H1 (cell line): ENCODE measurements around the gene ZMYND15. TPM values are rescaled to one million over a fixed set of nuclear protein-coding genes. Genes with fewer than 3 reads are reported as not detected.

ENCODE experiments used
- CTCF ChIA-PET: fragments of 300-600 bp; sonication (Branson Sonifier 250); formaldehyde crosslinking; loops from one replicate; lab custom pipeline; 2021; ENCODE audit not compliant: partially characterized antibody; lab: Charles Lee
- POLR2A ChIA-PET: fragments of 300-600 bp; sonication (Branson Sonifier 250); formaldehyde crosslinking; loops from one replicate; lab custom pipeline; 2021; ENCODE audit warnings: inconsistent platforms; ENCODE audit not compliant: partially characterized antibody; lab: Charles Lee
- DNase-seq, 2 experiments: peaks; one replicate each; pipeline versions ENCODE4 v3.0.0 to v3.0.0-alpha.2; 2010 to 2022; ENCODE audit warnings: low spot score in 2 of 2, low read depth in 1 of 2, mixed read lengths in 1 of 2
- FAIRE-seq: peaks from 2 replicates; lab custom pipeline; 2011; peaks lifted over from hg19 to GRCh38; lab: Jason Lieb, UNC
- H2AFZ ChIP-seq: 2 replicates; pipeline ENCODE4 v1.8.1; 2012; ENCODE audit warnings: low read length, inconsistent platforms
- H2AK5ac ChIP-seq: 2 replicates; pipeline ENCODE4 v1.6.1; 2013; ENCODE audit warnings: low read depth, low read length
- H2BK120ac ChIP-seq: replicated peaks from 2 replicates; pipeline ENCODE3; 2013; ENCODE audit warnings: low read depth, low read length, inconsistent platforms
- H2BK12ac ChIP-seq: 2 replicates; pipeline ENCODE4 v1.6.1; 2013; ENCODE audit warnings: low read depth, low read length
- H2BK15ac ChIP-seq: 2 replicates; pipeline ENCODE4 v1.6.1; 2013; ENCODE audit warnings: low read length
- H2BK20ac ChIP-seq: 2 replicates; pipeline ENCODE4 v1.6.1; 2013; ENCODE audit warnings: low read length
- H2BK5ac ChIP-seq: 2 replicates; pipeline ENCODE4 v1.6.1; 2013; ENCODE audit warnings: low read depth, low read length
- H3K14ac ChIP-seq: 2 replicates; pipeline ENCODE4 v1.6.1; 2013; ENCODE audit warnings: inconsistent platforms; ENCODE audit not compliant: insufficient read length
- H3K18ac ChIP-seq: 2 replicates; pipeline ENCODE4 v1.6.1; 2013; ENCODE audit warnings: low read length; ENCODE audit errors: extremely low read depth
- H3K23ac ChIP-seq: 2 replicates; pipeline ENCODE4 v1.6.1; 2013; ENCODE audit warnings: inconsistent platforms; ENCODE audit not compliant: insufficient read length
- H3K23me2 ChIP-seq: 2 replicates; pipeline ENCODE4 v1.6.1; 2013; ENCODE audit warnings: low read depth, low read length
- H3K27ac ChIP-seq: 2 replicates; pipeline ENCODE4 v1.6.1; 2011; ENCODE audit warnings: low read depth, low read length, inconsistent platforms
- H3K27me3 ChIP-seq, 4 experiments: replicated peaks in 1 of 4; 1 replicate in 1 of 4; 2 replicates in 3 of 4; pipeline versions ENCODE4 v1.6.1 to v1.8.1; 2011 to 2013; ENCODE audit warnings: low read length in 3 of 4, mild to moderate bottlenecking in 3 of 4, inconsistent platforms in 2 of 4, mixed read lengths in 2 of 4, moderate library complexity in 1 of 4; ENCODE audit not compliant: control insufficient read depth in 3 of 4, insufficient read depth in 3 of 4; ENCODE audit errors: extremely low read depth in 1 of 4
- H3K36me3 ChIP-seq, 4 experiments: 2 replicates each; pipeline versions ENCODE4 v1.6.1 to v1.8.1; 2011 to 2013; ENCODE audit warnings: mild to moderate bottlenecking in 4 of 4, low read length in 3 of 4, moderate library complexity in 2 of 4, control low read depth in 1 of 4, inconsistent platforms in 1 of 4; ENCODE audit not compliant: insufficient read depth in 4 of 4, control insufficient read depth in 2 of 4
- H3K4ac ChIP-seq: replicated peaks from 2 replicates; pipeline ENCODE3; 2013; ENCODE audit warnings: low read length, low read depth, mixed read lengths, inconsistent platforms; ENCODE audit not compliant: insufficient read length
- H3K4me1 ChIP-seq, 4 experiments: replicated peaks in 1 of 4; 1 replicate in 1 of 4; 2 replicates in 3 of 4; pipeline versions ENCODE4 v1.6.1 to v1.8.1; 2011 to 2013; ENCODE audit warnings: low read length in 3 of 4, inconsistent platforms in 2 of 4, mixed read lengths in 1 of 4; ENCODE audit not compliant: insufficient read depth in 4 of 4, control insufficient read depth in 3 of 4
- H3K4me2 ChIP-seq, 2 experiments: 2 replicates each; pipeline versions ENCODE4 v1.6.1 to v1.8.1; 2011 to 2013; ENCODE audit warnings: low read depth in 2 of 2, low read length in 2 of 2, control low read depth in 1 of 2, inconsistent platforms in 1 of 2, mild to moderate bottlenecking in 1 of 2; ENCODE audit not compliant: insufficient read depth in 1 of 2
- H3K4me3 ChIP-seq, 4 experiments: fragments of 200-600, 300-600 bp in 1 of 4; sonication (generic), shearing (Covaris generic), sonication (Bioruptor Twin) in 1 of 4; 2 replicates each; pipeline versions ENCODE4 v1.5.1 to v1.8.1; 2011 to 2016; ENCODE audit warnings: low read length in 4 of 4, low read depth in 3 of 4, control low read depth in 2 of 4, inconsistent platforms in 2 of 4, mild to moderate bottlenecking in 2 of 4, mixed read lengths in 1 of 4, moderate library complexity in 1 of 4; ENCODE audit not compliant: insufficient read depth in 2 of 4; ENCODE audit errors: extremely low read depth in 1 of 4
- H3K56ac ChIP-seq: replicated peaks from 2 replicates; pipeline ENCODE3; 2013; ENCODE audit warnings: low read depth, mild to moderate bottlenecking, mixed read lengths, low read length, inconsistent platforms; ENCODE audit not compliant: insufficient read length
- H3K79me1 ChIP-seq: 2 replicates; pipeline ENCODE4 v1.6.1; 2013; ENCODE audit warnings: low read depth, low read length, control low read depth
- H3K79me2 ChIP-seq, 2 experiments: 2 replicates each; pipeline versions ENCODE4 v1.6.1 to v1.8.1; 2012 to 2013; ENCODE audit warnings: low read length in 2 of 2, mild to moderate bottlenecking in 2 of 2, inconsistent platforms in 1 of 2; ENCODE audit not compliant: insufficient read depth in 2 of 2, control insufficient read depth in 1 of 2
- H3K9ac ChIP-seq, 4 experiments: replicated peaks in 1 of 4; 1 replicate in 1 of 4; 2 replicates in 3 of 4; pipeline versions ENCODE4 v1.6.1 to v1.8.1; 2011 to 2013; ENCODE audit warnings: low read depth in 3 of 4, low read length in 3 of 4, control low read depth in 2 of 4, mild to moderate bottlenecking in 2 of 4, moderate library complexity in 2 of 4, inconsistent platforms in 1 of 4; ENCODE audit errors: extremely low read depth in 1 of 4
- H3K9me3 ChIP-seq, 2 experiments: 2 replicates each; pipeline versions ENCODE4 v1.6.1 to v1.8.1; 2012 to 2013; ENCODE audit warnings: mild to moderate bottlenecking in 2 of 2, moderate library complexity in 2 of 2, control low read depth in 1 of 2, inconsistent platforms in 1 of 2, low read depth in 1 of 2, low read length in 1 of 2, mixed read lengths in 1 of 2; ENCODE audit not compliant: insufficient read depth in 2 of 2
- H4K20me1 ChIP-seq, 2 experiments: replicated peaks in 1 of 2; 2 replicates each; pipeline versions ENCODE3 to v1.8.1; 2011 to 2013; ENCODE audit warnings: inconsistent platforms in 2 of 2, low read length in 2 of 2, mild to moderate bottlenecking in 1 of 2; ENCODE audit not compliant: insufficient read depth in 2 of 2, control insufficient read depth in 1 of 2
- H4K5ac ChIP-seq: 2 replicates; pipeline ENCODE4 v1.6.1; 2013; ENCODE audit warnings: low read length, low read depth, mixed read lengths, inconsistent platforms; ENCODE audit not compliant: insufficient read length
- H4K8ac ChIP-seq: 2 replicates; pipeline ENCODE4 v1.8.0; 2013; ENCODE audit warnings: mild to moderate bottlenecking, moderate library complexity, low read length, inconsistent platforms; ENCODE audit not compliant: insufficient read depth; ENCODE audit errors: extremely low read depth
- H4K91ac ChIP-seq: replicated peaks from 2 replicates; pipeline ENCODE3; 2013; ENCODE audit warnings: low read length, mixed read lengths, inconsistent platforms; ENCODE audit not compliant: insufficient read length
- HDAC2 ChIP-seq, 2 experiments: fragments of 300-600 bp in 1 of 2; sonication (generic) in 1 of 2; IDR thresholded peaks; 2 replicates each; pipeline ENCODE4 v1.6.1; 2011 to 2012; ENCODE audit warnings: low read depth in 2 of 2, low read length in 2 of 2, mild to moderate bottlenecking in 2 of 2, moderate library complexity in 2 of 2, borderline replicate concordance in 1 of 2, inconsistent platforms in 1 of 2
- SIN3A ChIP-seq, 2 experiments: IDR thresholded peaks in 1 of 2; conservative IDR thresholded peaks in 1 of 2; 2 replicates each; pipeline ENCODE4 v1.6.1; 2011 to 2012; ENCODE audit warnings: low read length in 2 of 2, improper control_type of control experiment in 1 of 2, low read depth in 1 of 2, mild to moderate bottlenecking in 1 of 2
- SP1 ChIP-seq: IDR thresholded peaks from 2 replicates; pipeline ENCODE4 v1.6.1; 2011; ENCODE audit warnings: low read depth, low read length
- whole genome bisulfite sequencing, 2 experiments: shearing (Covaris generic) in 1 of 2; methylation state at CpG; one replicate each; pipeline versions ENCODE4 v1.1.6 to v1.1.7; 2013 to 2015; ENCODE audit warnings: low lambda C conversion rate in 2 of 2, mixed read lengths in 2 of 2, inconsistent platforms in 1 of 2, low coverage in 1 of 2, missing lambda C conversion rate in 1 of 2; ENCODE audit not compliant: insufficient replicate concordance in 2 of 2, insufficient coverage in 1 of 2, insufficient read length in 1 of 2; ENCODE audit errors: extremely low coverage in 1 of 2, missing lambda C conversion rate in 1 of 2; 5-methylcytosine and 5-hydroxymethylcytosine counted together
- polyA plus RNA-seq, 7 experiments: library from polyadenylated mRNA; depleted of rRNA in 3 of 7; stranded (reverse) in 5 of 7; unstranded in 2 of 7; fragments of >200 nt in 5 of 7; fragments of 200-250 nt in 2 of 7; gene quantifications; 1 replicate in 5 of 7; 2 replicates in 1 of 7; 4 replicates in 1 of 7; pipeline versions ENCODE4 v1.2.1 to v1.2.3, GENCODE V29; 2011 to 2013; ENCODE audit warnings: missing spikeins in 2 of 7, mixed read lengths in 2 of 7
- total RNA-seq: library from RNA; stranded (reverse); fragmentation: NEBNext Ultra II Directional; extraction: Animal tissue kit (Norgen Biotek cat#: 25700); gene quantifications from 2 replicates; pipeline ENCODE4 v1.2.1, GENCODE V29; 2021

ZMYND15 gene
- total and polyA plus RNA-seq, 2 of the 8 experiments (the other 6 are each of a cell fraction or from before 2014, with no cell fraction given): 0.53 to 0.58 TPM

- Histone ChIP-seq H2BK15ac (no peak overlapping the region), H2AFZ (no peak overlapping the region), H4K20me1 (peaks cover 4 to 9% of the 10 kb centered on the region in 2 experiments), H2BK120ac (no peak overlapping the region), H3K56ac (no peak overlapping the region), H4K5ac (no peak overlapping the region), H2BK5ac (no peak overlapping the region; the same call in 1 of the 2 replicates), H3K23me2 (peaks cover 11% of the 10 kb centered on the region), H2AK5ac (no peak overlapping the region), H3K4ac (no peak overlapping the region), H3K36me3 (no peaks in the 10 kb centered on the region), H3K79me2 (peaks cover 21 to 28% of the 10 kb centered on the region in 2 experiments), H3K27me3 (no peaks in the 10 kb centered on the region), H3K79me1 (peaks cover 4% of the 10 kb centered on the region; the same call in 1 of the 2 replicates), H2BK20ac (0 out of 2 replicates have a peak overlapping the region, but pooled peaks have one; percentile 28), H3K4me1 (peaks cover under 1 to 20% (median 10%) of the 10 kb centered on the region in 4 experiments), H3K27ac (no peak overlapping the region), H3K9me3 (0 out of 4 replicates have a peak, but pooled peaks cover 0 to 3% of the 10 kb centered on the region in 2 experiments), H3K23ac (no peak overlapping the region), H3K18ac (peak overlapping the region; percentile 66), H4K91ac (no peak overlapping the region), H3K14ac (no peak overlapping the region), H3K4me2 (peak overlapping the region; percentile 27 to 34; a peak in 3 of 4 replicates), H2BK12ac (peak overlapping the region; percentile 62; the same call in 1 of the 2 replicates), H3K4me3 (peak overlapping the region in 1 of 4 experiments; percentile 6; a peak in 1 of 8 replicates), H4K8ac (no peak overlapping the region), H3K9ac (no peak overlapping the region)
- CTCF ChIA-PET: interaction anchor here (0.7 to 1.4 kb wide), 2 partner anchors 80 to 140 kb away, joined by 3 to 5 read pairs; partner anchors contain the start of gene VMO1
- POLR2A ChIA-PET: interaction anchor here (0.7 to 1.5 kb wide), 6 partner anchors 22 to 83 kb away, joined by 3 to 5 read pairs (median 3); partner anchors contain the start of genes ALOX15 and GLTPD2
- FAIRE-seq (peak; percentile 88), DNase-seq (no peak)
- WGBS, 2 experiments: 52% methylated on average over 7 of the region's 7 CpGs; no CpG with 5 or more reads in 1 of the 2 experiments
- TF ChIP-seq SP1 (0 out of 2 replicates have a peak, but pooled peaks have one; percentile 20), HDAC2 (IDR thresholded peaks at IDR 0.05; ENCODE audit: borderline replicate concordance in 1 of 2, low read depth in 2 of 2, low read length in 2 of 2) (0 out of 4 replicates have a peak, but pooled peaks of 1 of the 2 experiments have one; percentile 31), SIN3A (conservative IDR thresholded peaks at IDR 0.05 in 1 of 2, IDR thresholded peaks at IDR 0.05 in 1 of 2; ENCODE audit: low read depth in 1 of 2, low read length in 2 of 2) (no peak)
Measured at GRCh38 chr17:4706121-4706520, 33.5 kb upstream of the ZMYND15 start.
